K562 (cell line): Measurements from ENCODE around the gene LPIN3. TPM values are rescaled to one million over a fixed set of nuclear protein-coding genes. Genes with fewer than 3 reads are reported as not detected.

Source experiments
- ATAC-seq: fragments of 200-7000 bp; cut with Tn5 transposase; 3 replicates; pipeline ENCODE4 v1.9.1; 2020; ENCODE audit warnings: moderate library complexity
- BruUV-seq: library from RNA; stranded (reverse); fragments of 400-500 nt; replicated peaks from 2 replicates; lab custom pipeline; 2021; lab: Mats Ljungman, UMichigan
- CTCF ChIA-PET: fragments of 300-600 bp; formaldehyde crosslinking; extraction: SDS; loops from one replicate; lab custom pipeline; 2021; ENCODE audit warnings: low intra/inter-chr PET ratio; lab: Yijun Ruan, JAX
- POLR2A ChIA-PET: fragments of 300-600, 350-650 bp; sonication (Branson Sonifier 250); formaldehyde crosslinking; extraction: SDS; loops from one replicate; lab custom pipeline; 2021; ENCODE audit warnings: antibody characterized with exemption, inconsistent platforms; lab: Yijun Ruan, JAX
- DNase-seq, 4 experiments: peaks; one replicate each; pipeline versions ENCODE4 v3.0.0 to v3.0.0-alpha.2; 2011 to 2018; ENCODE audit warnings: low spot score in 3 of 4, mixed read lengths in 3 of 4; ENCODE audit errors: extremely low read depth in 1 of 4
- FAIRE-seq: peaks from 2 replicates; lab custom pipeline; 2011; peaks lifted over from hg19 to GRCh38; lab: Jason Lieb, UNC
- H2AFZ ChIP-seq: 2 replicates; pipeline ENCODE4 v1.6.0; 2011; ENCODE audit warnings: low read depth, low read length, control low read depth, inconsistent platforms
- H3K27ac ChIP-seq: fragments of 200-600 bp; 3 replicates; pipeline ENCODE4 v1.8.0; 2011; ENCODE audit warnings: low read depth, mild to moderate bottlenecking, control low read depth, inconsistent platforms, low read length, moderate library complexity, mixed read lengths; ENCODE audit errors: extremely low read depth
- H3K27me3 ChIP-seq, 2 experiments: fragments of 300-600 bp in 1 of 2; 2 replicates in 1 of 2; 3 replicates in 1 of 2; pipeline versions ENCODE4 v1.6.0 to v1.8.0; 2011; ENCODE audit warnings: inconsistent platforms in 2 of 2, low read length in 2 of 2, mild to moderate bottlenecking in 1 of 2, mixed read lengths in 1 of 2, moderate library complexity in 1 of 2; ENCODE audit not compliant: control insufficient read depth in 2 of 2, insufficient read depth in 2 of 2
- H3K36me3 ChIP-seq: fragments of 300-600 bp; 3 replicates; pipeline ENCODE4 v1.8.0; 2011; ENCODE audit warnings: mild to moderate bottlenecking, low read length, inconsistent platforms; ENCODE audit not compliant: control insufficient read depth, insufficient read depth
- H3K4me1 ChIP-seq, 2 experiments: fragments of 200-600 bp in 1 of 2; replicated peaks in 1 of 2; 2 replicates in 1 of 2; 3 replicates in 1 of 2; pipeline versions ENCODE4 v1.5.1 to v1.8.0; 2011; ENCODE audit warnings: inconsistent platforms in 2 of 2, low read length in 2 of 2, mild to moderate bottlenecking in 1 of 2, mixed read lengths in 1 of 2, moderate library complexity in 1 of 2; ENCODE audit not compliant: control insufficient read depth in 2 of 2, insufficient read depth in 2 of 2
- H3K4me2 ChIP-seq: 2 replicates; pipeline ENCODE4 v1.6.1; 2011; ENCODE audit warnings: low read length, control low read depth, inconsistent platforms, mixed read lengths; ENCODE audit not compliant: insufficient read depth
- H3K4me3 ChIP-seq: fragments of 200-600 bp; sonication (generic), shearing (Covaris generic); 2 replicates; pipeline ENCODE4 v1.5.1; 2016; ENCODE audit warnings: control low read depth, inconsistent platforms
- H3K79me2 ChIP-seq: fragments of 200-600 bp; 3 replicates; pipeline ENCODE4 v1.8.0; 2011; ENCODE audit warnings: low read length, inconsistent platforms; ENCODE audit not compliant: control insufficient read depth, insufficient read depth
- H3K9ac ChIP-seq, 2 experiments: 2 replicates each; pipeline versions ENCODE4 v1.6.0 to v1.6.1; 2011; ENCODE audit warnings: low read depth in 2 of 2, low read length in 2 of 2, control low read depth in 1 of 2, inconsistent platforms in 1 of 2, mild to moderate bottlenecking in 1 of 2, mixed read lengths in 1 of 2; ENCODE audit not compliant: insufficient read depth in 1 of 2
- H3K9me1 ChIP-seq: one replicate; pipeline ENCODE4 v1.6.0; 2011; ENCODE audit warnings: inconsistent platforms, mild to moderate bottlenecking, low read length, moderate library complexity; ENCODE audit not compliant: control insufficient read depth, insufficient read depth
- H3K9me3 ChIP-seq: replicated peaks from 2 replicates; pipeline ENCODE4 v1.5.1; 2011; ENCODE audit warnings: low read depth, low read length, inconsistent platforms; ENCODE audit not compliant: control insufficient read depth, insufficient read depth
- H4K20me1 ChIP-seq: replicated peaks from 2 replicates; pipeline ENCODE4 v1.6.1; 2011; ENCODE audit warnings: low read length, inconsistent platforms, mixed read lengths; ENCODE audit not compliant: control insufficient read depth, insufficient read depth
- CLOCK ChIP-seq: fragments of 250-450 bp; sonication (Bioruptor Pico); IDR thresholded peaks from 2 replicates; pipeline ENCODE4 v1.4.0; 2020; ENCODE audit warnings: mild to moderate bottlenecking, moderate library complexity, borderline replicate concordance
- E2F4 ChIP-seq: sonication (generic); formaldehyde crosslinking; IDR thresholded peaks from 2 replicates; pipeline ENCODE4 v1.8.0; 2022; ENCODE audit warnings: mild to moderate bottlenecking, low read depth, missing genetic modification reagents
- WGBS: fragments of 100-300 bp; shearing (Covaris generic); methylation state at CpG from one replicate; pipeline ENCODE4 v1.1.6; 2016; ENCODE audit warnings: low coverage, mixed read lengths; ENCODE audit not compliant: insufficient coverage; ENCODE audit errors: missing lambda C conversion rate; 5-methylcytosine and 5-hydroxymethylcytosine counted together
- in situ Hi-C: fragments of 300-500 bp; cut with MboI; formaldehyde crosslinking; loops from 4 replicates; pipeline ENCODE4 v1.15.0; 2018; ENCODE audit warnings: inconsistent platforms, mixed read lengths
- intact Hi-C: fragments of 100-400 bp; cut with micrococcal nuclease; formaldehyde crosslinking; loops from 2 replicates; pipeline ENCODE4 v1.14.2; 2022
- polyA plus RNA-seq, 8 experiments: library from polyadenylated mRNA; depleted of rRNA in 4 of 8; stranded (reverse) in 5 of 8; unstranded in 3 of 8; fragments of >200 nt; fragmentation: Nextera tagmentation in 2 of 8; fragmentation: Illumina TruSeq in 1 of 8; extraction: Ambion mirVana in 2 of 8; extraction: Trizol in 1 of 8; gene quantifications; 2 replicates each; pipeline versions ENCODE4 v1.2.1 to v1.2.3, GENCODE V29; 2011 to 2014; ENCODE audit warnings: inconsistent platforms in 1 of 8, missing spikeins in 1 of 8
- total RNA-seq, 7 experiments: library from RNA; depleted of rRNA in 6 of 7; stranded (reverse); fragments of >200 nt in 6 of 7; fragmentation: Illumina TruSeq in 2 of 7; extraction: Trizol in 2 of 7; gene quantifications; 2 replicates each; pipeline versions ENCODE4 v1.2.1 to v1.2.3, GENCODE V29; 2011 to 2021; ENCODE audit warnings: low replicate concordance in 1 of 7

LPIN3 gene
- total and polyA plus RNA-seq, 9 of the 15 experiments (the other 6 are each of a cell fraction or from before 2014, with no cell fraction given): 2.2 to 10.4 (median 5.9) TPM

- Histone ChIP-seq H3K27ac (no peak overlapping the region), H3K4me1 (peaks cover 0 to 3% of the 10 kb centered on the region in 2 experiments; a peak in 1 of 5 replicates), H3K9ac (no peak overlapping the region), H3K4me2 (no peak overlapping the region), H3K9me3 (no peaks in the 10 kb centered on the region), H3K36me3 (no peaks in the 10 kb centered on the region), H4K20me1 (no peaks in the 10 kb centered on the region; the same call in 1 of the 2 replicates), H3K4me3 (no peak overlapping the region), H3K79me2 (no peaks in the 10 kb centered on the region), H2AFZ (no peak overlapping the region), H3K9me1 (no peaks in the 10 kb centered on the region), H3K27me3 (peaks cover 35 to 47% of the 10 kb centered on the region in 2 experiments; a peak in 4 of 5 replicates)
- no TSS peak for BruUV-seq
- in situ Hi-C loops (no loop called here), intact Hi-C loops (no loop called here)
- DNase-seq: no peak
- ATAC-seq: no peak
- FAIRE-seq: no peak
- WGBS: 0% methylated on average over 2 of the region's 2 CpGs
- CTCF ChIA-PET: no interaction called here
- TF ChIP-seq CLOCK (CRISPR knock-in tag) (no peak), E2F4 (no peak)
- POLR2A ChIA-PET: interaction anchor here (0.8 kb wide), 1 partner anchor 24 kb away, joined by 3 read pairs; no protein-coding TSS in a partner anchor
Observed at GRCh38 chr20:41379551-41379950, 38.9 kb downstream of the LPIN3 start.
